Ovary (tissue), 3 donors: ENCODE measurements around the gene ROR2.

Source experiments
- CTCF ChIP-seq, 3 donors: fragments of 450-650 bp in 2 of 3; fragments of 200-600 bp in 1 of 3; IDR thresholded peaks; one replicate each; pipeline versions ENCODE4 v1.5.1 to v1.8.0; 2016 to 2022; ENCODE audit warnings: antibody characterized with exemption in 3 of 3, mild to moderate bottlenecking in 1 of 3
- EP300 ChIP-seq: sonication (generic); formaldehyde crosslinking; IDR thresholded peaks from one replicate; pipeline ENCODE4 v1.6.1; 2017; ENCODE audit warnings: antibody characterized with exemption
- POLR2A ChIP-seq: fragments of 450-650 bp; IDR thresholded peaks from one replicate; pipeline ENCODE4 v1.6.1; 2017; ENCODE audit warnings: antibody characterized with exemption, mild to moderate bottlenecking, moderate library complexity
- donor health status: DM: no; HTN: no; CAD: no.

GRCh38 chr9:91773156-91773555, 176.9 kb downstream of the ROR2 start:
- TF ChIP-seq CTCF (IDR thresholded peaks at IDR 0.05) (no peak), POLR2A (no peak), EP300 (no peak)
